H1 (cell line): ENCODE data around the gene MRPL47. TPM values are rescaled to one million over a fixed set of nuclear protein-coding genes. Genes with fewer than 3 reads are reported as not detected.
A peak's percentile ranks its signal among the peaks of the same experiment; 100 is the strongest.

Source experiments
- ATF3 ChIP-seq: IDR thresholded peaks from 2 replicates; pipeline ENCODE4 v1.6.1; 2011; ENCODE audit warnings: low read depth, mild to moderate bottlenecking, low read length; ENCODE audit not compliant: insufficient read depth
- BACH1 ChIP-seq: IDR thresholded peaks from 2 replicates; pipeline ENCODE4 v1.6.1; 2012; ENCODE audit warnings: low read length, improper control_type of control experiment
- BCL11A ChIP-seq, 2 experiments: IDR thresholded peaks; one replicate each; pipeline ENCODE4 v1.6.1; 2011; ENCODE audit warnings: low read depth in 2 of 2, low read length in 2 of 2, mild to moderate bottlenecking in 2 of 2
- BRCA1 ChIP-seq: IDR thresholded peaks from 2 replicates; pipeline ENCODE4 v1.6.1; 2012; ENCODE audit warnings: low read depth, low read length, improper control_type of control experiment
- CHD1 ChIP-seq: IDR thresholded peaks from 2 replicates; pipeline ENCODE4 v1.6.1; 2012; ENCODE audit warnings: low read depth, low read length, improper control_type of control experiment
- CREB1 ChIP-seq: IDR thresholded peaks from 2 replicates; pipeline ENCODE4 v1.6.1; 2012; ENCODE audit warnings: inconsistent platforms
- CTCF ChIP-seq, 3 experiments: IDR thresholded peaks; 1 replicate in 2 of 3; 2 replicates in 1 of 3; pipeline versions ENCODE4 v1.5.1 to v1.6.1; 2011; ENCODE audit warnings: low read length in 3 of 3, mild to moderate bottlenecking in 3 of 3, inconsistent platforms in 2 of 3, low read depth in 1 of 3, moderate library complexity in 1 of 3; ENCODE audit not compliant: insufficient read depth in 1 of 3; ENCODE audit errors: control extremely low read depth in 1 of 3
- EGR1 ChIP-seq: IDR thresholded peaks from 2 replicates; pipeline ENCODE4 v1.6.1; 2011; ENCODE audit warnings: low read depth, low read length, borderline replicate concordance
- EZH2 ChIP-seq: fragments of 200-600 bp; sonication (generic); IDR thresholded peaks from 2 replicates; pipeline ENCODE4 v1.7.1; 2012; ENCODE audit warnings: low read depth, mild to moderate bottlenecking, moderate library complexity, low read length, inconsistent platforms; ENCODE audit not compliant: severe bottlenecking
- JUN ChIP-seq: IDR thresholded peaks from 2 replicates; pipeline ENCODE4 v1.6.1; 2011; ENCODE audit warnings: low read depth, mild to moderate bottlenecking, improper control_type of control experiment, low read length
- JUND ChIP-seq: IDR thresholded peaks from 2 replicates; pipeline ENCODE4 v1.6.1; 2011; ENCODE audit warnings: mild to moderate bottlenecking, improper control_type of control experiment, low read length
- KDM1A ChIP-seq: fragments of 200-600, 300-600 bp; sonication (generic); IDR thresholded peaks from 2 replicates; pipeline ENCODE4 v1.7.1; 2016; ENCODE audit warnings: mild to moderate bottlenecking, low read length, borderline replicate concordance
- KDM5A ChIP-seq: fragments of 200-600 bp; IDR thresholded peaks from 2 replicates; pipeline ENCODE4 v1.7.1; 2012; ENCODE audit warnings: mild to moderate bottlenecking, low read length, inconsistent platforms, mixed read lengths
- NANOG ChIP-seq: IDR thresholded peaks from 2 replicates; pipeline ENCODE4 v1.6.1; 2011; ENCODE audit warnings: low read length, low read depth, mild to moderate bottlenecking, inconsistent platforms; ENCODE audit not compliant: insufficient read depth, poor library complexity, severe bottlenecking
- POLR2A ChIP-seq, 2 experiments: IDR thresholded peaks; 1 replicate in 1 of 2; 2 replicates in 1 of 2; pipeline ENCODE4 v1.6.1; 2011; ENCODE audit warnings: low read depth in 2 of 2, low read length in 2 of 2, mild to moderate bottlenecking in 2 of 2; ENCODE audit errors: control extremely low read depth in 1 of 2
- POU5F1 ChIP-seq: IDR thresholded peaks from 2 replicates; pipeline ENCODE4 v1.6.1; 2011; ENCODE audit warnings: low read depth, mild to moderate bottlenecking, low read length, moderate library complexity
- RAD21 ChIP-seq, 2 experiments: IDR thresholded peaks in 1 of 2; conservative IDR thresholded peaks in 1 of 2; 2 replicates each; pipeline ENCODE4 v1.6.1; 2011; ENCODE audit warnings: low read depth in 2 of 2, low read length in 2 of 2, improper control_type of control experiment in 1 of 2, inconsistent platforms in 1 of 2, mild to moderate bottlenecking in 1 of 2, moderate library complexity in 1 of 2
- RBBP5 ChIP-seq: IDR thresholded peaks from 2 replicates; pipeline ENCODE4 v1.7.1; 2012; ENCODE audit warnings: low read depth, mild to moderate bottlenecking, inconsistent platforms, low read length, moderate library complexity, borderline replicate concordance
- RXRA ChIP-seq: IDR thresholded peaks from 2 replicates; pipeline ENCODE4 v1.6.1; 2011; ENCODE audit warnings: low read depth, mild to moderate bottlenecking, low read length, moderate library complexity; ENCODE audit not compliant: insufficient read depth
- SIRT6 ChIP-seq: IDR thresholded peaks from one replicate; pipeline ENCODE4 v1.7.1; 2012; ENCODE audit warnings: low read length, inconsistent platforms
- SP2 ChIP-seq: IDR thresholded peaks from 2 replicates; pipeline ENCODE4 v1.6.1; 2012; ENCODE audit warnings: mild to moderate bottlenecking, low read length, inconsistent platforms
- TBP ChIP-seq: IDR thresholded peaks from 2 replicates; pipeline ENCODE4 v1.6.1; 2011; ENCODE audit warnings: low read depth, low read length, improper control_type of control experiment
- TEAD4 ChIP-seq: IDR thresholded peaks from 2 replicates; pipeline ENCODE4 v1.6.1; 2012; ENCODE audit warnings: low read depth, low read length, inconsistent platforms, mixed read lengths
- polyA plus RNA-seq, 7 experiments: library from polyadenylated mRNA; depleted of rRNA in 3 of 7; stranded (reverse) in 5 of 7; unstranded in 2 of 7; fragments of >200 nt in 5 of 7; fragments of 200-250 nt in 2 of 7; gene quantifications; 1 replicate in 5 of 7; 2 replicates in 1 of 7; 4 replicates in 1 of 7; pipeline versions ENCODE4 v1.2.1 to v1.2.3, GENCODE V29; 2011 to 2013; ENCODE audit warnings: missing spikeins in 2 of 7, mixed read lengths in 2 of 7
- total RNA-seq: library from RNA; stranded (reverse); fragmentation: NEBNext Ultra II Directional; extraction: Animal tissue kit (Norgen Biotek cat#: 25700); gene quantifications from 2 replicates; pipeline ENCODE4 v1.2.1, GENCODE V29; 2021

Gene MRPL47
- total and polyA plus RNA-seq, 2 of the 8 experiments (the other 6 are each of a cell fraction or from before 2014, with no cell fraction given) = 26.1 to 76.6 TPM

- TF ChIP-seq RBBP5 (peak; percentile 93; the same call in 1 of the 2 replicates), KDM1A (no peak), NANOG (no peak), POLR2A (IDR thresholded peaks at IDR 0.05; ENCODE audit: control extremely low read depth in 1 of 2, low read depth in 2 of 2, low read length in 2 of 2) (peak in 1 of 2 experiments; percentile 69; a peak in 2 of 3 replicates), SIRT6 (no peak), SP2 (no peak), EZH2 (no peak), CREB1 (no peak; the same call in 1 of the 2 replicates), TEAD4 (no peak), TBP (peak; percentile 66), JUN (no peak), BCL11A (IDR thresholded peaks at IDR 0.05; ENCODE audit: low read depth in 2 of 2, low read length in 2 of 2) (no peak), BRCA1 (no peak), CTCF (IDR thresholded peaks at IDR 0.05; ENCODE audit: control extremely low read depth in 1 of 3, insufficient read depth in 1 of 3, low read depth in 1 of 3, low read length in 3 of 3) (peak in 1 of 3 experiments; percentile 14; a peak in 1 of 4 replicates), RAD21 (IDR thresholded peaks at IDR 0.05 in 1 of 2, conservative IDR thresholded peaks at IDR 0.05 in 1 of 2; ENCODE audit: low read depth in 2 of 2, low read length in 2 of 2) (peak; percentile 33 to 37; a peak in 3 of 4 replicates), ATF3 (no peak), JUND (no peak), RXRA (no peak), KDM5A (no peak), BACH1 (no peak), POU5F1 (no peak), CHD1 (no peak), EGR1 (no peak)
These were observed 48.8 kb upstream of the MRPL47 start (continued) for GRCh38 chr3:179653096-179653797.
